Muscle layer of colon (tissue), 2 donors: ENCODE measurements around the gene PODNL1.
"Not testable (repeated sequence)": the region's sequence is repeated elsewhere in the genome, so short reads cannot be mapped to it uniquely, and the experiment has no call there.

Source experiments
- H3K27ac ChIP-seq: one replicate; pipeline ENCODE4 v1.7.0; 2013; ENCODE audit warnings: low read depth, mild to moderate bottlenecking, low read length, moderate library complexity
- H3K27me3 ChIP-seq, 2 donors: one replicate each; pipeline ENCODE4 v1.7.0; 2013; ENCODE audit warnings: low read length in 2 of 2, mild to moderate bottlenecking in 2 of 2; ENCODE audit not compliant: insufficient read depth in 2 of 2, control insufficient read depth in 1 of 2
- H3K36me3 ChIP-seq: one replicate; pipeline ENCODE4 v1.7.0; 2013; ENCODE audit warnings: mild to moderate bottlenecking, low read length; ENCODE audit not compliant: insufficient read depth
- H3K4me1 ChIP-seq: one replicate; pipeline ENCODE4 v1.7.0; 2013; ENCODE audit warnings: mild to moderate bottlenecking, low read length; ENCODE audit not compliant: insufficient read depth
- H3K4me3 ChIP-seq, 2 donors: one replicate each; pipeline ENCODE4 v1.7.0; 2013; ENCODE audit warnings: low read length in 2 of 2, low read depth in 1 of 2, mild to moderate bottlenecking in 1 of 2, moderate library complexity in 1 of 2
- H3K9ac ChIP-seq: one replicate; pipeline ENCODE4 v1.7.0; 2013; ENCODE audit warnings: low read length
- H3K9me3 ChIP-seq: one replicate; pipeline ENCODE4 v1.7.0; 2013; ENCODE audit warnings: mild to moderate bottlenecking, low read length
- donor health status: abdominal sarcoma.
- donor health status: Adenocarcinoma of cecum.

Gene PODNL1

GRCh38 chr19:13932911-13933393 is 5.3 kb downstream of the PODNL1 start:
- Histone ChIP-seq H3K36me3 (no peaks in the 10 kb centered on the region), H3K27ac (no peak overlapping the region), H3K4me1 (no peaks in the 10 kb centered on the region), H3K4me3 (no peak overlapping the region), H3K9me3 (no peaks in the 10 kb centered on the region), H3K27me3 (peaks cover 6 to 20% of the 10 kb centered on the region in 2 donors), H3K9ac (no peak overlapping the region)

- Histone ChIP-seq H3K9me3 (no peaks in the 10 kb centered on the region), H3K27ac (no peak overlapping the region), H3K27me3 (peaks cover 0 to 13% of the 10 kb centered on the region in 2 donors), H3K4me1 (no peaks in the 10 kb centered on the region), H3K9ac (no peak overlapping the region), H3K36me3 (peaks cover 1% of the 10 kb centered on the region), H3K4me3 (no peak overlapping the region)
Observed at GRCh38 chr19:13932149-13932637, 6.0 kb downstream of the PODNL1 start.

- Histone ChIP-seq H3K27me3 (peaks cover 0 to 13% of the 10 kb centered on the region in 2 donors), H3K27ac (no peak overlapping the region), H3K4me1 (no peaks in the 10 kb centered on the region), H3K9me3 (no peaks in the 10 kb centered on the region), H3K9ac (no peak overlapping the region), H3K4me3 (no peak overlapping the region), H3K36me3 (peaks cover 7% of the 10 kb centered on the region)
Observed at GRCh38 chr19:13931391-13932148, 6.6 kb downstream of the PODNL1 start.

- no peaks in the 10 kb centered on the region for H3K4me1 ChIP-seq
- H3K27me3 ChIP-seq = peaks cover 0 to 3% of the 10 kb centered on the region in 2 donors
- peaks cover 13% of the 10 kb centered on the region for H3K36me3 ChIP-seq
- no peak overlapping the region for H3K4me3 ChIP-seq
- no peak overlapping the region for H3K9ac ChIP-seq
- H3K27ac ChIP-seq = no peak overlapping the region
- no peaks in the 10 kb centered on the region for H3K9me3 ChIP-seq
Observed at GRCh38 chr19:13930402-13930801, 7.8 kb downstream of the PODNL1 start.

GRCh38 chr19:13929956-13930355 is 8.3 kb downstream of the PODNL1 start:
- Histone ChIP-seq H3K4me1 (no peaks in the 10 kb centered on the region), H3K9ac (no peak overlapping the region), H3K27ac (no peak overlapping the region), H3K27me3 (no peaks in the 10 kb centered on the region), H3K4me3 (no peak overlapping the region), H3K9me3 (no peaks in the 10 kb centered on the region), H3K36me3 (peaks cover 17% of the 10 kb centered on the region)

GRCh38 chr19:13929340-13929739 is 8.9 kb downstream of the PODNL1 start:
- H3K4me3 ChIP-seq = no peak overlapping the region
- H3K4me1 ChIP-seq = no peaks in the 10 kb centered on the region
- H3K9ac ChIP-seq = no peak overlapping the region
- H3K9me3 ChIP-seq = no peaks in the 10 kb centered on the region
- no peak overlapping the region for H3K27ac ChIP-seq
- H3K36me3 ChIP-seq = peaks cover 23% of the 10 kb centered on the region
- no peaks in the 10 kb centered on the region for H3K27me3 ChIP-seq

- Histone ChIP-seq H3K4me1 (no peaks in the 10 kb centered on the region), H3K9me3 (no peaks in the 10 kb centered on the region), H3K4me3 (no peak overlapping the region), H3K36me3 (peaks cover 34% of the 10 kb centered on the region), H3K9ac (no peak overlapping the region), H3K27ac (no peak overlapping the region), H3K27me3 (no peaks in the 10 kb centered on the region)
Observed at GRCh38 chr19:13926715-13927114, 11.5 kb downstream of the PODNL1 start.

GRCh38 chr19:13926010-13926409 is 12.2 kb downstream of the PODNL1 start:
- peaks cover 41% of the 10 kb centered on the region for H3K36me3 ChIP-seq
- no peak overlapping the region for H3K27ac ChIP-seq
- H3K9ac ChIP-seq = no peak overlapping the region

GRCh38 chr19:13923194-13923987 is 14.8 kb downstream of the PODNL1 start:
- no peak overlapping the region for H3K4me3 ChIP-seq
- H3K36me3 ChIP-seq = peaks cover 52% of the 10 kb centered on the region
- no peak overlapping the region for H3K27ac ChIP-seq
- no peaks in the 10 kb centered on the region for H3K9me3 ChIP-seq
- no peak overlapping the region for H3K9ac ChIP-seq
- H3K27me3 ChIP-seq = no peaks in the 10 kb centered on the region
- H3K4me1 ChIP-seq = no peaks in the 10 kb centered on the region

More at GRCh38 chr19:13926010-13926409, 12.2 kb downstream of the PODNL1 start:
- no peaks in the 10 kb centered on the region for H3K27me3 ChIP-seq
- no peaks in the 10 kb centered on the region for H3K9me3 ChIP-seq
- H3K4me3 ChIP-seq = no peak overlapping the region
- no peaks in the 10 kb centered on the region for H3K4me1 ChIP-seq

- H3K36me3 ChIP-seq = peaks cover 50% of the 10 kb centered on the region
- not testable (repeated sequence) for H3K27me3 ChIP-seq, H3K9me3 ChIP-seq, H3K9ac ChIP-seq, H3K27ac ChIP-seq, H3K4me3 ChIP-seq, H3K4me1 ChIP-seq
Observed at GRCh38 chr19:13922118-13922517, 16.1 kb downstream of the PODNL1 start.

- no peaks in the 10 kb centered on the region for H3K27me3 ChIP-seq
- H3K27ac ChIP-seq = no peak overlapping the region
- H3K36me3 ChIP-seq = peaks cover 41% of the 10 kb centered on the region
- H3K9me3 ChIP-seq = no peaks in the 10 kb centered on the region
- no peak overlapping the region for H3K4me3 ChIP-seq
- no peak overlapping the region for H3K9ac ChIP-seq
- H3K4me1 ChIP-seq = no peaks in the 10 kb centered on the region
Observed at GRCh38 chr19:13920940-13921747, 17.1 kb downstream of the PODNL1 start.
